Activated naive CD8-positive, alpha-beta T cell treated with anti-CD3 and anti-CD28 coated beads for 36 hours (primary cell): ENCODE measurements around the gene FBXW7. TPM values are rescaled to one million over a fixed set of nuclear protein-coding genes. Genes with fewer than 3 reads are reported as not detected.

Source experiments
- DNase-seq: peaks from one replicate; pipeline ENCODE4 v3.0.0; 2021
- H3K27ac Mint-ChIP-seq: one replicate; pipeline ENCODE4 v1.8.0; 2022; ENCODE audit warnings: mild to moderate bottlenecking, moderate library complexity, mixed read lengths
- H3K27me3 Mint-ChIP-seq: one replicate; pipeline ENCODE4 v1.8.0; 2022; ENCODE audit warnings: mild to moderate bottlenecking, mixed read lengths
- H3K36me3 Mint-ChIP-seq: one replicate; pipeline ENCODE4 v1.8.0; 2021; ENCODE audit warnings: mild to moderate bottlenecking, mixed read lengths
- H3K4me1 Mint-ChIP-seq: one replicate; pipeline ENCODE4 v1.8.0; 2021; ENCODE audit warnings: mixed read lengths
- H3K4me3 Mint-ChIP-seq: one replicate; pipeline ENCODE4 v1.8.0; 2022; ENCODE audit warnings: mild to moderate bottlenecking, moderate library complexity, mixed read lengths
- H3K9me3 Mint-ChIP-seq: one replicate; pipeline ENCODE4 v1.8.0; 2022; ENCODE audit warnings: mixed read lengths
- total RNA-seq, 2 experiments: library from RNA; stranded (reverse); gene quantifications; one replicate each; pipeline ENCODE4 v1.2.3, GENCODE V29; 2021

FBXW7 gene
- total RNA-seq, 2 experiments from 2014 or later = 26.2 to 26.9 TPM

DNA sequence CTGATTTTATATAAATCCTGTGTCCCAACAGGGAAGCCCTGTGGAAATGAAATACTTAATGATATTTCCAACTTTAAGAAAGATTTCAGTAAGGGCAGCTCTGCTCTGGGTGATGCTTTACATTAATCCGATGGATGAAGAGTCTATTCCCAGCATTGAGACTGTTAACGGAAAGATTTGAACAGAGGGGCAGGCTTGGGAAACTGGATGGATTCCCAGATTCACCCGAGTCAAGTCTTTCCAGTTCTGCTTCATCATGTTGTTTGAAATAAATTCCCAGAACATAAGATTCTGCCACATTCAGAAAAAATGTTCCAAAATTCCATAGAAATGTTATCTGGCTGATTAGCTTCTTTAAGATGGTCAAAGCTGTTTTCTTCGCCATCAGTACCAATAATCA is 246.0 kb downstream of the FBXW7 start:
- no peak for DNase-seq
- H3K4me1 Mint-ChIP-seq = no peaks in the 10 kb centered on the region
- no peaks in the 10 kb centered on the region for H3K36me3 Mint-ChIP-seq
- H3K9me3 Mint-ChIP-seq = no peaks in the 10 kb centered on the region
- H3K27ac Mint-ChIP-seq = no peak overlapping the region
- no peaks in the 10 kb centered on the region for H3K27me3 Mint-ChIP-seq
- H3K4me3 Mint-ChIP-seq = no peak overlapping the region

DNA sequence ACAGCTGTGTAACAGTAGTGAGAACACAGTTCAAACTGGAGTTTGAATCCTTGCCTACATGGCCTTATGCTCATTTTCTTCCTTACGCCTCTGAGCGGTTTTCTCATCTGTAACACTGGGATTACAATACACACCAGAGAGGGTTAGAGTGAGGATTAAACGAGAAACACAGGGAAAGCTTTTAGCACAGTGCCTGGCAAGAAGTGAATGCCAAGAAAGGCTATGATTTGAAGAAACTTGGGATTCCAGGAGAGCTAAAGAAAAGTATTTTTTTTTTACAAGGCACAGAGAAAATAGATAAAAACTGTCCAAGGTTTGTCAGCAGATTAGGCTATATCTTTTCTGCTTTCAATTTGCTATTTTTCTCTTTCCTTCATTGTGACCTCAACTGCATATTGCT is 246.4 kb downstream of the FBXW7 start:
- Mint-ChIP-seq H3K27ac (no peak overlapping the region), H3K9me3 (no peaks in the 10 kb centered on the region), H3K27me3 (no peaks in the 10 kb centered on the region)

DNA sequence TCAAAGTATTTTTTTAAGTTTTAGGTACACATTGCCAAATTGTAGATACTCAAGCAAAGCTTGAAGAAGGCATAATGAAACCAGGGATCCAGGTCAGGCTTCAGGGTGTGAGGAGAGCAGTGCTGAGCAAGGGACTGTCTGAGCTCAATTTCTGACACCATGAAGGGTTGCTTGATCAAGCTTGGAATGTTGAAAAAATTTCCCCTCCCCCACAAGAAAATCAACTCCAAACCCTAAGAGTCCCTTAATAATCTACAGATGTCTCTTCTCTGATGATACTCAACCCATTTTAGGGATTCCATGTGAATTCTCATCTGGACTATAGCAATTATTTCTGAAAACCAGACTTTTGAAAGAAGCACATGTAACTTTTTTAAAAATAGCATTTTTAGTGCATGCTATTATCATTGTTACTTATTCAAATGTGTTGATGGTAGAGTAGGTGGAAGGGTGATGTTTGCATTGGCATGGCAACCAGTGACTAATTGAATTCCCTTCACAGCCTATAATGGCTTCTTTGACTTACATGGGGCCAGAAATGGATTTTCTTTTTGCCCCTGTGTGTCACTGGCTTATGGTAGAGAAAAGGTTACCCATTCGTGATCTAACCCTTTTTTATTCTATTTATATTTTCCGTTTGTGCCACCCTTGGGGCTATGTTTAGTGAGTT is 252.0 kb downstream of the FBXW7 start:
- Mint-ChIP-seq H3K27ac (no peak overlapping the region), H3K9me3 (peaks cover 2% of the 10 kb centered on the region), H3K27me3 (no peaks in the 10 kb centered on the region), H3K4me3 (no peak overlapping the region), H3K4me1 (peaks cover 7% of the 10 kb centered on the region), H3K36me3 (no peaks in the 10 kb centered on the region)
- DNase-seq = no peak

More for the DNA sequence above, 246.4 kb downstream of the FBXW7 start:
- Mint-ChIP-seq H3K36me3 (no peaks in the 10 kb centered on the region), H3K4me3 (no peak overlapping the region), H3K4me1 (no peaks in the 10 kb centered on the region)
- DNase-seq = no peak

DNA sequence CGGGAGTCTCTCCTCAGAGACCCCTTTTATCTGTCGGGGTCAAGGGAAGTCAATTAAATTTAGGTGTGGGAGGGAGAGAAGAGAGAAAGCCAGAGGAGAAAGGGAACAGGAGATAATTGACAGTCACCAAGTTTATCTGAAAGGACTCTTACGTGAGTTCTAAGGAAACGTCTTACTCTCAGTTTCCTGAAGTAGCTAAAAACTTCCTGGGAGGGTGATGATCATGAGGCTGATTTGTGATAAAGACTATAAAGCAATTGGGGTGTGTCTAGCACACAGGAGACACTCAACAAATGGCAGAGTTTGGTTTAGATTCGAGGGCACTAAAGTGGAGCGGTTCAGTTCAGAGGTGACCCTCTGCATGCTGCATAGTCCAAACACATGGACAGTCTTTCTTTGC is 254.1 kb downstream of the FBXW7 start:
- H3K4me3 Mint-ChIP-seq = no peak overlapping the region
- peaks cover 9% of the 10 kb centered on the region for H3K4me1 Mint-ChIP-seq
- no peak overlapping the region for H3K27ac Mint-ChIP-seq
- H3K27me3 Mint-ChIP-seq = no peaks in the 10 kb centered on the region
- DNase-seq = no peak
- no peaks in the 10 kb centered on the region for H3K36me3 Mint-ChIP-seq
- peaks cover 2% of the 10 kb centered on the region for H3K9me3 Mint-ChIP-seq

GRCh38 chr4:152281211-152281610 is 254.7 kb downstream of the FBXW7 start:
- Mint-ChIP-seq H3K4me1 (peaks cover 9% of the 10 kb centered on the region), H3K9me3 (peaks cover 2% of the 10 kb centered on the region), H3K4me3 (no peak overlapping the region), H3K27ac (no peak overlapping the region), H3K36me3 (no peaks in the 10 kb centered on the region), H3K27me3 (no peaks in the 10 kb centered on the region)
- DNase-seq = no peak

DNA sequence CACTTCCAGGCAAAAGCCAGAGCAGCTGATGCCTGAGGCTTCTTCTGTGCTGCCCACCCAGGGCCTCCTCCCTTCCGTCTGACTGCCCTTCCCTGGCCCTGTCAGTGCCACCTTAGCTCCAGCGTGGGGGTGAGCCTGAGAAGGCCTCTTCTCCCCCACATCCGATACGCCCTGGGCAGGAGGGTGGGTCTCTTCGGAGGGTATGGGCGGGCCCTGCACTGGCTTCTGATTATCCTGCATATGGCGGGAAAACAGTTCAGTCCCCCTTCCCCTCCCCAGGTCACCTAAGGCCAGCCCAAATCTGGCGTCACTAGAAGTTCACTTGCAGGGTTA is 256.7 kb downstream of the FBXW7 start:
- H3K4me3 Mint-ChIP-seq = no peak overlapping the region
- no peaks in the 10 kb centered on the region for H3K9me3 Mint-ChIP-seq
- no peak for DNase-seq
- H3K36me3 Mint-ChIP-seq = no peaks in the 10 kb centered on the region
- H3K27ac Mint-ChIP-seq = no peak overlapping the region
- peaks cover 9% of the 10 kb centered on the region for H3K4me1 Mint-ChIP-seq
- no peaks in the 10 kb centered on the region for H3K27me3 Mint-ChIP-seq

DNA sequence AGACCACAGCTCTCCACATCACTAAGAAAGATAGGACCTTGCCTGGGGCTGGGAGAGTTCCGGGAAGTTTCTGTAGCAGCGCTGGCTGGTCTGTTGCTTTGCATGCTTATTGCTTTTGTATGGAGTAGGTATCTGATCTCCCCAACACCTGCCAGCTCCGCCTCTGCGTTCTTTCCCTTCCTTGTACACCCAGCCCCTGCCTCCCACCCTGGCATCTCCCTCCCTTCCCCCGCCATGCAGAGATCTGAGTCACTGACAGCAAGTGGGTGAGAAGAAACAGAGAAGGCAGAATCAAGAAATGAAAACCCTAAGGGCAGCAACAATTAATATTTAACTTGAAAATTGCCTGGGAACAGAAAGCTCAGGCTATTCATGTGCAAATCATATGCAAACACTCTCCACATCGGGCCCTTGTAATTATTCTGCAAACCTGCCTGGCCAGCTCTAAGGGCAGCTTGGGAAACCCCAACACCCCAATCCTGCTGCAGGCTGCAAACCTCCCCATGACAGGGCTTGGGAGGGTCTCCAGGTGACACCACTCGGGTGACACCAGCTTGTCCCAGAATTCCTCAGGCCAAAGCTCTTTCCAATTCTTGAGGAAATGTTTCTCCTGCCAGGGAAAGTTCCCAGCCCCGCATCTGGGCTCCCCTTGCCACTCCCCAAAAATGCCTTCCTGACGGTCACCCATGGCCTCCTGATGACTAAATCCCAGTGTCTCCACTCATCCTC is 257.2 kb downstream of the FBXW7 start:
- no peak for DNase-seq
- H3K9me3 Mint-ChIP-seq = no peaks in the 10 kb centered on the region
- H3K4me1 Mint-ChIP-seq = peaks cover 9% of the 10 kb centered on the region

GRCh38 chr4:152278172-152278504 is 257.8 kb downstream of the FBXW7 start:
- H3K4me3 Mint-ChIP-seq = no peak overlapping the region
- H3K27ac Mint-ChIP-seq = no peak overlapping the region
- H3K27me3 Mint-ChIP-seq = no peaks in the 10 kb centered on the region
- H3K36me3 Mint-ChIP-seq = no peaks in the 10 kb centered on the region
- H3K4me1 Mint-ChIP-seq = peaks cover 9% of the 10 kb centered on the region
- no peak for DNase-seq
- no peaks in the 10 kb centered on the region for H3K9me3 Mint-ChIP-seq

More for the DNA sequence above, 257.2 kb downstream of the FBXW7 start:
- Mint-ChIP-seq H3K4me3 (no peak overlapping the region), H3K27me3 (no peaks in the 10 kb centered on the region), H3K27ac (no peak overlapping the region), H3K36me3 (no peaks in the 10 kb centered on the region)

DNA sequence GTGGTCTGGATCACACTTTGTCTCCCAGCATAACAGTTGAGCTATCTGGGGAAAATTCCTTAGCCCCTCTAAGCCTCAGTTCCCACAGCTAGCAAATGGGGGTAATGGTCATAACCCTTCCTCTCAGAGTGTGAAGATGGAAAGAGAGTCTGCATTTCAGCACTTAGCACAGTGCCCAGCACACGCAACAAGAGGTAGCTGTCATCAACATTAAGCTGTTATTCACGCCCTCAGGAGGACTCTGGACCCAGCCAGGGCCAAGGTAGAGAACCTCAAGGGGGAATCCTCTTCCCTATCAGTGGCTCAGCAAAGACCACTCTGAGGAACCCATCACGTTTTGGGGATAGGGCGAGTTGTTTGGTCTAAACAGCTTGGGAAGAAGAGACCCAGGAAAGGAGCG is 258.6 kb downstream of the FBXW7 start:
- no peaks in the 10 kb centered on the region for H3K27me3 Mint-ChIP-seq
- H3K36me3 Mint-ChIP-seq = no peaks in the 10 kb centered on the region
- H3K27ac Mint-ChIP-seq = no peak overlapping the region
- peaks cover 9% of the 10 kb centered on the region for H3K4me1 Mint-ChIP-seq
- no peaks in the 10 kb centered on the region for H3K9me3 Mint-ChIP-seq
- H3K4me3 Mint-ChIP-seq = no peak overlapping the region
- no peak for DNase-seq

GRCh38 chr4:152273343-152273742 is 262.5 kb downstream of the FBXW7 start:
- no peaks in the 10 kb centered on the region for H3K9me3 Mint-ChIP-seq
- no peaks in the 10 kb centered on the region for H3K27me3 Mint-ChIP-seq
- no peak for DNase-seq
- H3K27ac Mint-ChIP-seq = no peak overlapping the region
- H3K4me1 Mint-ChIP-seq = no peaks in the 10 kb centered on the region
- H3K36me3 Mint-ChIP-seq = no peaks in the 10 kb centered on the region
- no peak overlapping the region for H3K4me3 Mint-ChIP-seq

Other genes with a start within 250 kb of the FBXW7 start
- gene TMEM154, start 143.9 kb upstream of the FBXW7 start, total RNA-seq = 10 to 100 TPM; 18.3 to 18.5 TPM
- gene TIGD4, start 243.6 kb upstream of the FBXW7 start, total RNA-seq = under 1 TPM; 0.42 to 0.76 TPM
- 10 to 100 TPM; 10.3 to 12.1 TPM for gene ARFIP1, start 243.9 kb upstream of the FBXW7 start, total RNA-seq